PC-9 (cell line): Measurements from ENCODE around the gene CDS2. TPM values are rescaled to one million over a fixed set of nuclear protein-coding genes. Genes with fewer than 3 reads are reported as not detected.

Experiments used
- BruUV-seq: library from RNA; stranded (reverse); fragments of 400-500 nt; replicated peaks from 2 replicates; lab custom pipeline; 2021; lab: Mats Ljungman, UMichigan
- CTCF ChIA-PET: fragments of 300-600 bp; sonication (Branson Sonifier 250); formaldehyde crosslinking; loops from one replicate; lab custom pipeline; 2022; ENCODE audit warnings: antibody characterized with exemption; lab: Charles Lee
- POLR2A ChIA-PET: fragments of 300-600 bp; sonication (Branson Sonifier 250); formaldehyde crosslinking; loops from one replicate; lab custom pipeline; 2022; ENCODE audit warnings: antibody characterized with exemption; ENCODE audit not compliant: unreplicated experiment; lab: Charles Lee
- DNase-seq, 2 experiments: peaks; one replicate each; pipeline versions ENCODE4 v3.0.0 to v3.0.0-alpha.2; 2015 to 2022; ENCODE audit warnings: mixed read lengths in 1 of 2
- H2AFZ ChIP-seq: fragments of 200-600 bp; sonication (generic); 2 replicates; pipeline ENCODE4 v1.8.1; 2017; ENCODE audit warnings: antibody characterized with exemption
- H3F3A ChIP-seq: fragments of 200-600 bp; sonication (generic); 2 replicates; pipeline ENCODE4 v1.8.1; 2017; ENCODE audit warnings: antibody characterized with exemption, mild to moderate bottlenecking, low read depth; ENCODE audit not compliant: insufficient read depth
- H3K27ac ChIP-seq: fragments of 200-600 bp; sonication (generic); 2 replicates; pipeline ENCODE4 v1.6.1; 2016; ENCODE audit warnings: mixed run types
- H3K27me3 ChIP-seq: fragments of 200-600 bp; sonication (generic); 2 replicates; pipeline ENCODE4 v1.6.1; 2016; ENCODE audit warnings: low read depth, mixed run types; ENCODE audit not compliant: insufficient read depth
- H3K36me3 ChIP-seq: fragments of 200-600 bp; sonication (generic); 2 replicates; pipeline ENCODE4 v1.6.1; 2016; ENCODE audit warnings: low read depth, mixed run types
- H3K4me1 ChIP-seq: fragments of 200-600 bp; sonication (generic); replicated peaks from 2 replicates; pipeline ENCODE4 v1.6.1; 2016; ENCODE audit warnings: mixed run types; ENCODE audit not compliant: insufficient read depth
- H3K4me2 ChIP-seq: fragments of 200-600 bp; sonication (generic); 2 replicates; pipeline ENCODE4 v1.6.1; 2017; ENCODE audit warnings: mixed run types
- H3K4me3 ChIP-seq: fragments of 200-600 bp; sonication (generic); 2 replicates; pipeline ENCODE4 v1.6.1; 2016; ENCODE audit warnings: mixed run types
- H3K79me2 ChIP-seq: fragments of 200-600 bp; sonication (generic); 2 replicates; pipeline ENCODE4 v1.6.1; 2017; ENCODE audit warnings: low read depth, mixed run types
- H3K9me2 ChIP-seq: fragments of 200-600 bp; sonication (generic); 2 replicates; pipeline ENCODE4 v1.8.1; 2017; ENCODE audit warnings: mild to moderate bottlenecking; ENCODE audit not compliant: insufficient read depth
- H3K9me3 ChIP-seq: fragments of 200-600 bp; sonication (generic); 2 replicates; pipeline ENCODE4 v1.8.1; 2016; ENCODE audit warnings: low read depth; ENCODE audit not compliant: insufficient read depth
- H4K20me1 ChIP-seq: fragments of 200-600 bp; sonication (generic); 2 replicates; pipeline ENCODE4 v1.8.1; 2017; ENCODE audit not compliant: insufficient read depth
- EZH2 ChIP-seq: fragments of 200-600 bp; sonication (generic); IDR thresholded peaks from 2 replicates; pipeline ENCODE4 v1.8.0; 2017; ENCODE audit warnings: antibody characterized with exemption, low read depth
- intact Hi-C: fragments of 100-400 bp; cut with micrococcal nuclease; formaldehyde crosslinking; loops from one replicate; pipeline ENCODE4 v1.10.0; 2022; ENCODE audit not compliant: unreplicated experiment
- total RNA-seq: library from RNA; stranded (reverse); gene quantifications from 2 replicates; pipeline ENCODE4 v1.2.3, GENCODE V29; 2021
- TF ChIP-seq, protein P1 (sequence below): fragments of 200-600 bp; sonication (generic); conservative IDR thresholded peaks from 2 replicates; pipeline ENCODE4 v1.6.1; 2017; ENCODE audit warnings: mixed run types, antibody characterized with exemption, mild to moderate bottlenecking, moderate library complexity

Gene CDS2
- total RNA-seq, 1 experiment from 2014 or later = 42.8 TPM

DNA sequence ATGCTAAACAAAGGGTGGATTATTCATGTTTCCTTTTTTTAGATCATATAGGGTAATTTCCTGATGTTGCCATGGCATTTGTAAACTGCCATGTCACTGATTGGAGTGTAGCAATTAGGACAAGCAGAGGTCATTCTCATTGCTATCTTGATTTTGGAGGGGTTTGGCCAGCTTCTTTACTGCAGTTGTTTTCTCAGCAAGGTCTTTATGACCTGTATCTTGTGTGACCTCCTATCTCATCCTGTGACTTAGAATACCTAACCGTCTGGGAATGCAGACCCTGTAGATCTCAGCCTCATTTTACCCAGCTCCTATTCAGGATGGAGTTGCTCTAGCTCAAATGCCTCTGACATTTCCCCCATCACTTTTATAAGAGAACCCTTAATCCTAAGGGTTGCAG is 53.6 kb downstream of the CDS2 start:
- Histone ChIP-seq H4K20me1 (no peaks in the 10 kb centered on the region), H3K4me1 (no peaks in the 10 kb centered on the region), H3K4me3 (no peak overlapping the region), H3K4me2 (no peak overlapping the region), H2AFZ (no peak overlapping the region), H3K9me2 (no peaks in the 10 kb centered on the region), H3K27ac (no peak overlapping the region), H3K36me3 (peaks cover 10% of the 10 kb centered on the region; the same call in 1 of the 2 replicates), H3K79me2 (no peaks in the 10 kb centered on the region), H3K9me3 (no peaks in the 10 kb centered on the region), H3F3A (peaks cover 11% of the 10 kb centered on the region; the same call in 1 of the 2 replicates), H3K27me3 (no peaks in the 10 kb centered on the region)
- ChIA-PET POLR2A (no interaction called here), CTCF (no interaction called here)
- no peak for DNase-seq
- TF ChIP-seq, protein P1, sequence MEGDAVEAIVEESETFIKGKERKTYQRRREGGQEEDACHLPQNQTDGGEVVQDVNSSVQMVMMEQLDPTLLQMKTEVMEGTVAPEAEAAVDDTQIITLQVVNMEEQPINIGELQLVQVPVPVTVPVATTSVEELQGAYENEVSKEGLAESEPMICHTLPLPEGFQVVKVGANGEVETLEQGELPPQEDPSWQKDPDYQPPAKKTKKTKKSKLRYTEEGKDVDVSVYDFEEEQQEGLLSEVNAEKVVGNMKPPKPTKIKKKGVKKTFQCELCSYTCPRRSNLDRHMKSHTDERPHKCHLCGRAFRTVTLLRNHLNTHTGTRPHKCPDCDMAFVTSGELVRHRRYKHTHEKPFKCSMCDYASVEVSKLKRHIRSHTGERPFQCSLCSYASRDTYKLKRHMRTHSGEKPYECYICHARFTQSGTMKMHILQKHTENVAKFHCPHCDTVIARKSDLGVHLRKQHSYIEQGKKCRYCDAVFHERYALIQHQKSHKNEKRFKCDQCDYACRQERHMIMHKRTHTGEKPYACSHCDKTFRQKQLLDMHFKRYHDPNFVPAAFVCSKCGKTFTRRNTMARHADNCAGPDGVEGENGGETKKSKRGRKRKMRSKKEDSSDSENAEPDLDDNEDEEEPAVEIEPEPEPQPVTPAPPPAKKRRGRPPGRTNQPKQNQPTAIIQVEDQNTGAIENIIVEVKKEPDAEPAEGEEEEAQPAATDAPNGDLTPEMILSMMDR = no peak
- TF ChIP-seq EZH2 = no peak
- BruUV-seq = no TSS peak
- intact Hi-C loops = no loop called here

DNA sequence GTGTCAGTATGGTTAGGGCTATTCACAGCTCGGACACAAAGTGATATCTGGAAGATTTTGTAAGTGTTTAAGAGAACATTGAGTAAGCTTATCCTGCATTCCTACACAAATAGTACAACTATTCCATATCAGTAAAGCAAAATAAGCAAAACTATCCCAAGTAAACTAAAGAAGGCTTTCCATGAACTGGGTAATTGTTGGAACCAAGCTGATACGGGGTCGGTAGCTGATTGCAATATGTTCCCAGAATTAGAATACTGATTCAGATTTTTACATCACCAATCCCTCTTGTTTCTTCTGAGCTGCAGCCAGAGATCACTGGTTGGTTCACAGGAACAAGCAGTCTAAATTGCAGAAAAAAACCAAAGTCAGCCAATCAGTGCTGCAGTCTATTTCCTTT is 54.1 kb downstream of the CDS2 start:
- TF ChIP-seq, protein P1 = no peak
- no peak for TF ChIP-seq EZH2
- no peak for DNase-seq
- Histone ChIP-seq H3K4me2 (no peak overlapping the region), H3K27me3 (no peaks in the 10 kb centered on the region), H3K9me2 (no peaks in the 10 kb centered on the region), H2AFZ (no peak overlapping the region), H3F3A (peaks cover 11% of the 10 kb centered on the region; the same call in 1 of the 2 replicates), H3K4me1 (no peaks in the 10 kb centered on the region), H3K36me3 (peaks cover 10% of the 10 kb centered on the region; the same call in 1 of the 2 replicates), H3K27ac (no peak overlapping the region), H3K79me2 (no peaks in the 10 kb centered on the region), H3K4me3 (no peak overlapping the region), H4K20me1 (no peaks in the 10 kb centered on the region), H3K9me3 (no peaks in the 10 kb centered on the region)
- no TSS peak for BruUV-seq
- CTCF ChIA-PET = no interaction called here
- intact Hi-C loops = no loop called here
- POLR2A ChIA-PET = no interaction called here

DNA sequence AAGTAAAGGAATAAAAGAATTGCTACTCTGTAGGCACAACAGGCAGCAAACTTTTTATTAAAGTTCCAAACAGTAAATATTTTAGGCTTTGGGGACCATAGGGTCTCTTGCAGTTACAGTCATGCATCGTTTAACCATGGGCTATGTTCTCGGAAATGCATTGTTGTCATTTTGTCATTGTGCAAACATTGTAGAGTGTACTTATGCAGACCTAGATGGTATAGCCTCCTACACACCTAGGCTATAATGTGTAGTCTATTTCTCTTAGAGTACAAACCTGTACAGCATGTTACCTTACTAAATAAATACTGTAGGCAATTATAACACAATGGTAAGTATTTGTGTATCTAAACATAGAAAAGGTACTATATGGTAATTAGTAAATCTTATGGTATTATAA is 54.7 kb downstream of the CDS2 start:
- TF ChIP-seq EZH2 = no peak
- TF ChIP-seq, protein P1 = no peak
- no peaks in the 10 kb centered on the region for H4K20me1 ChIP-seq
- ChIA-PET POLR2A (interaction anchor here (0.6 kb wide), 1 partner anchor 561 kb away, joined by 3 read pairs; no protein-coding TSS in a partner anchor), CTCF (no interaction called here)
- no TSS peak for BruUV-seq
- H3K9me3 ChIP-seq = no peaks in the 10 kb centered on the region
- no peaks in the 10 kb centered on the region for H3K9me2 ChIP-seq
- H2AFZ ChIP-seq = no peak overlapping the region
- no peak overlapping the region for H3K27ac ChIP-seq
- no peaks in the 10 kb centered on the region for H3K4me1 ChIP-seq
- H3K27me3 ChIP-seq = no peaks in the 10 kb centered on the region
- H3K79me2 ChIP-seq = no peaks in the 10 kb centered on the region
- DNase-seq = no peak
- intact Hi-C loops = no loop called here
- H3K4me2 ChIP-seq = no peak overlapping the region
- no peak overlapping the region for H3K4me3 ChIP-seq
- peaks cover 10% of the 10 kb centered on the region; the same call in 1 of the 2 replicates for H3K36me3 ChIP-seq
- H3F3A ChIP-seq = peaks cover 11% of the 10 kb centered on the region; the same call in 1 of the 2 replicates
